IMR-90 (cell line): ENCODE data around the gene ST7. TPM values are rescaled to one million over a fixed set of nuclear protein-coding genes. Genes with fewer than 3 reads are reported as not detected.

Source experiments
- ATAC-seq: fragments of 200-7000 bp; cut with Tn5 transposase; 2 replicates; pipeline ENCODE4 v1.9.1; 2020; ENCODE audit warnings: low read depth, mild to moderate bottlenecking, moderate library complexity
- BruUV-seq: library from RNA; stranded (reverse); fragments of 400-500 nt; replicated peaks from 2 replicates; lab custom pipeline; 2021; lab: Mats Ljungman, UMichigan
- CTCF ChIA-PET: fragments of 300-600 bp; formaldehyde crosslinking; extraction: SDS; loops from one replicate; lab custom pipeline; 2021; ENCODE audit warnings: antibody characterized with exemption; lab: Yijun Ruan, JAX
- POLR2A ChIA-PET: fragments of 300-600 bp; sonication (Branson Sonifier 250); formaldehyde crosslinking; loops from one replicate; lab custom pipeline; 2022; ENCODE audit warnings: antibody characterized with exemption; ENCODE audit not compliant: unreplicated experiment; lab: Charles Lee
- DNase-seq: peaks from one replicate; pipeline ENCODE4 v3.0.0; 2013
- H2AFZ ChIP-seq: replicated peaks from 2 replicates; pipeline ENCODE3; 2013; ENCODE audit warnings: low read length, mild to moderate bottlenecking; ENCODE audit not compliant: poor library complexity
- H2AK5ac ChIP-seq: 2 replicates; pipeline ENCODE4 v1.6.1; 2013; ENCODE audit warnings: low read depth, low read length, inconsistent platforms
- H2AK9ac ChIP-seq: replicated peaks from 2 replicates; pipeline ENCODE3; 2013; ENCODE audit warnings: mild to moderate bottlenecking, low read depth, low read length, moderate library complexity; ENCODE audit not compliant: poor library complexity
- H2BK120ac ChIP-seq: 2 replicates; pipeline ENCODE4 v1.6.1; 2013; ENCODE audit warnings: low read depth, low read length, inconsistent platforms
- H2BK15ac ChIP-seq: 3 replicates; pipeline ENCODE4 v1.6.1; 2013; ENCODE audit warnings: low read depth, low read length, inconsistent platforms
- H2BK20ac ChIP-seq: 2 replicates; pipeline ENCODE4 v1.6.1; 2013; ENCODE audit warnings: low read depth, mild to moderate bottlenecking, inconsistent platforms, low read length, moderate library complexity
- H2BK5ac ChIP-seq: 2 replicates; pipeline ENCODE4 v1.6.1; 2013; ENCODE audit warnings: mild to moderate bottlenecking, low read depth, low read length, inconsistent platforms; ENCODE audit not compliant: poor library complexity, severe bottlenecking
- H3K14ac ChIP-seq: replicated peaks from 2 replicates; pipeline ENCODE4 v1.6.1; 2013; ENCODE audit warnings: low read depth, low read length, inconsistent platforms
- H3K18ac ChIP-seq: 2 replicates; pipeline ENCODE4 v1.6.1; 2013; ENCODE audit warnings: low read depth, low read length, control low read depth
- H3K23ac ChIP-seq: 2 replicates; pipeline ENCODE4 v1.6.1; 2013; ENCODE audit warnings: low read depth, low read length, inconsistent platforms
- H3K27ac ChIP-seq: 2 replicates; pipeline ENCODE4 v1.5.1; 2013; ENCODE audit warnings: mild to moderate bottlenecking, control low read depth, low read length; ENCODE audit not compliant: insufficient read depth
- H3K27me3 ChIP-seq: 2 replicates; pipeline ENCODE4 v1.6.1; 2013; ENCODE audit warnings: low read length; ENCODE audit not compliant: control insufficient read depth, insufficient read depth
- H3K36me3 ChIP-seq: 2 replicates; pipeline ENCODE4 v1.6.1; 2013; ENCODE audit warnings: low read length, mixed read lengths; ENCODE audit not compliant: control insufficient read depth, insufficient read depth
- H3K4ac ChIP-seq: 2 replicates; pipeline ENCODE4 v1.6.1; 2013; ENCODE audit warnings: low read depth, low read length, inconsistent platforms
- H3K4me1 ChIP-seq: 2 replicates; pipeline ENCODE4 v1.6.1; 2013; ENCODE audit warnings: low read length, mixed read lengths; ENCODE audit not compliant: control insufficient read depth, insufficient read depth
- H3K4me2 ChIP-seq: 2 replicates; pipeline ENCODE4 v1.6.1; 2013; ENCODE audit warnings: low read depth, mild to moderate bottlenecking, control low read depth, low read length, moderate library complexity
- H3K4me3 ChIP-seq: 2 replicates; pipeline ENCODE4 v1.5.1; 2013; ENCODE audit warnings: low read depth, mild to moderate bottlenecking, control low read depth, low read length, moderate library complexity; ENCODE audit not compliant: insufficient read depth
- H3K56ac ChIP-seq: 2 replicates; pipeline ENCODE4 v1.6.1; 2013; ENCODE audit warnings: low read length, inconsistent platforms; ENCODE audit not compliant: insufficient read depth; ENCODE audit errors: extremely low read depth
- H3K79me1 ChIP-seq, 2 experiments: 2 replicates each; pipeline ENCODE4 v1.6.1; 2013; ENCODE audit warnings: low read length in 2 of 2, inconsistent platforms in 1 of 2, low read depth in 1 of 2
- H3K9ac ChIP-seq: 2 replicates; pipeline ENCODE4 v1.6.1; 2013; ENCODE audit warnings: low read depth, low read length, control low read depth
- H3K9me1 ChIP-seq: 2 replicates; pipeline ENCODE4 v1.6.1; 2013; ENCODE audit warnings: low read length, inconsistent platforms; ENCODE audit not compliant: insufficient read depth
- H3K9me3 ChIP-seq: 2 replicates; pipeline ENCODE4 v1.6.1; 2013; ENCODE audit warnings: low read length; ENCODE audit not compliant: control insufficient read depth, insufficient read depth
- H4K20me1 ChIP-seq: 2 replicates; pipeline ENCODE4 v1.6.1; 2013; ENCODE audit warnings: low read length, inconsistent platforms; ENCODE audit not compliant: insufficient read depth
- H4K5ac ChIP-seq: 2 replicates; pipeline ENCODE4 v1.6.1; 2013; ENCODE audit warnings: mild to moderate bottlenecking, low read depth, low read length, control low read depth
- H4K8ac ChIP-seq, 2 experiments: 2 replicates each; pipeline ENCODE4 v1.6.1; 2013; ENCODE audit warnings: low read depth in 2 of 2, low read length in 2 of 2, control low read depth in 1 of 2, inconsistent platforms in 1 of 2
- H4K91ac ChIP-seq: 2 replicates; pipeline ENCODE4 v1.6.1; 2013; ENCODE audit warnings: low read depth, low read length, inconsistent platforms; ENCODE audit not compliant: insufficient read depth
- BHLHE40 ChIP-seq: fragments of 150-350 bp; IDR thresholded peaks from 2 replicates; pipeline ENCODE4 v1.6.1; 2016; ENCODE audit warnings: mild to moderate bottlenecking, low read depth, low read length
- CEBPB ChIP-seq: IDR thresholded peaks from 2 replicates; pipeline ENCODE4 v1.6.1; 2012; ENCODE audit warnings: low read depth, low read length, improper control_type of control experiment
- CHD1 ChIP-seq: IDR thresholded peaks from 2 replicates; pipeline ENCODE4 v1.6.1; 2012; ENCODE audit warnings: low read depth, low read length, improper control_type of control experiment
- FOS ChIP-seq: fragments of 150-350 bp; IDR thresholded peaks from 2 replicates; pipeline ENCODE4 v1.6.1; 2016; ENCODE audit warnings: low read depth, low read length
- MAFK ChIP-seq: IDR thresholded peaks from 2 replicates; pipeline ENCODE4 v1.6.1; 2012; ENCODE audit warnings: low read depth, low read length, improper control_type of control experiment
- MAZ ChIP-seq: IDR thresholded peaks from 2 replicates; pipeline ENCODE4 v1.6.1; 2012; ENCODE audit warnings: low read depth, mild to moderate bottlenecking, low read length, improper control_type of control experiment, moderate library complexity, borderline replicate concordance
- MXI1 ChIP-seq: IDR thresholded peaks from 2 replicates; pipeline ENCODE4 v1.6.1; 2012; ENCODE audit warnings: low read depth, mild to moderate bottlenecking, low read length, moderate library complexity, borderline replicate concordance
- NFE2L2 ChIP-seq: fragments of 150-350 bp; IDR thresholded peaks from 2 replicates; pipeline ENCODE4 v1.6.1; 2016; ENCODE audit warnings: low read depth, mild to moderate bottlenecking, low read length
- POLR2A ChIP-seq: IDR thresholded peaks from 2 replicates; pipeline ENCODE4 v1.6.1; 2012; ENCODE audit warnings: mild to moderate bottlenecking, low read depth, low read length
- RAD21 ChIP-seq: IDR thresholded peaks from 2 replicates; pipeline ENCODE4 v1.6.1; 2012; ENCODE audit warnings: low read length, improper control_type of control experiment
- RCOR1 ChIP-seq: IDR thresholded peaks from 2 replicates; pipeline ENCODE4 v1.6.1; 2012; ENCODE audit warnings: mild to moderate bottlenecking, low read length, improper control_type of control experiment; ENCODE audit not compliant: insufficient replicate concordance
- RFX5 ChIP-seq: IDR thresholded peaks from 2 replicates; pipeline ENCODE4 v1.8.0; 2012; ENCODE audit warnings: low read depth, mild to moderate bottlenecking, low read length, moderate library complexity
- SMC3 ChIP-seq: fragments of 150-350 bp; IDR thresholded peaks from 2 replicates; pipeline ENCODE4 v1.6.1; 2016; ENCODE audit warnings: low read depth, mild to moderate bottlenecking, antibody characterized with exemption, low read length, moderate library complexity
- WGBS, 2 experiments: methylation state at CpG; one replicate each; pipeline versions ENCODE4 v1.1.5 to v1.1.7; 2013; ENCODE audit warnings: missing lambda C conversion rate in 2 of 2; ENCODE audit not compliant: insufficient read length in 1 of 2; ENCODE audit errors: extremely low coverage in 2 of 2; 5-methylcytosine and 5-hydroxymethylcytosine counted together
- dilution Hi-C: fragments of 300-500 bp; cut with HindIII; formaldehyde crosslinking; loops from one replicate; pipeline ENCODE4 v1.14.3; 2018; ENCODE audit warnings: low sequenced_read_pairs; ENCODE audit not compliant: unreplicated experiment
- in situ Hi-C: fragments of 300-500 bp; cut with MboI; formaldehyde crosslinking; loops from 3 replicates; pipeline ENCODE4 v1.14.3; 2019; ENCODE audit warnings: low sequenced_read_pairs, inconsistent platforms, mixed read lengths
- intact Hi-C: fragments of 100-400 bp; cut with micrococcal nuclease; formaldehyde crosslinking; loops from 2 replicates; pipeline ENCODE4 v1.10.0; 2022
- polyA plus RNA-seq, 3 experiments: library from polyadenylated mRNA; depleted of rRNA; stranded (reverse); fragments of >200 nt; gene quantifications; 2 replicates each; pipeline ENCODE4 v1.2.3, GENCODE V29; 2012; ENCODE audit warnings: low replicate concordance in 1 of 3
- total RNA-seq: library from RNA; depleted of rRNA; stranded (reverse); fragments of >200 nt; gene quantifications from 2 replicates; pipeline ENCODE4 v1.2.3, GENCODE V29; 2012
- TF ChIP-seq, protein P1 (sequence below): fragments of 150-350 bp; IDR thresholded peaks from 2 replicates; pipeline ENCODE4 v1.6.1; 2016; ENCODE audit warnings: low read depth, mild to moderate bottlenecking, low read length, moderate library complexity, borderline replicate concordance
- TF ChIP-seq, protein P2 (sequence below): conservative IDR thresholded peaks from 2 replicates; pipeline ENCODE4 v1.5.1; 2012; ENCODE audit warnings: mild to moderate bottlenecking, low read depth, low read length, improper control_type of control experiment
- TF ChIP-seq, protein P3 (sequence below): fragments of 150-350 bp; IDR thresholded peaks from 2 replicates; pipeline ENCODE4 v1.6.1; 2017; ENCODE audit warnings: mild to moderate bottlenecking, antibody characterized with exemption, low read length, low read depth

The ST7 gene
- total and polyA plus RNA-seq, 2 of the 4 experiments (the other 2 are of a cell fraction), result 18.6 to 26.0 TPM

DNA sequence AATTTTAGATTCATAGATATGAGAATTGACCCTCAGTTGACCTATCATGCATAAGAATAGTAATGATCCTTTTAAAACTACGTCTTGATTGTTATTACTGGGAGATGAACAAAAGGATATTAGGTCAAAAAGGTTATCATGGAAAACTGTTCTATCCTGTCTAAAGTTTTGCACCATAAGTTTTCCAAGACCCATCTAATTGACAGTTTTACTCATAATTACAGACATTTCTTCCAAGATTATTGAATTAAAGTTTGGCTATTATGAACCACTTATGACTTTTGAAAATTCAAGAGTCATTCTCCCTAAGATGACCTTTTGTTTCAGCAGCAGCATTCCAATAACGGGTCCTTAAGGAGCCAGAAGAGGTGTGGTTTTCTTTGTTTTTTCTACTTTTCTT is 225.3 kb downstream of the ST7 start:
- Histone ChIP-seq H2BK20ac (no peak overlapping the region), H3K14ac (no peak overlapping the region), H3K4ac (no peak overlapping the region), H3K27ac (no peak overlapping the region), H3K79me1 (no peaks in the 10 kb centered on the region), H2AK9ac (no peak overlapping the region), H3K4me1 (no peaks in the 10 kb centered on the region), H3K18ac (no peak overlapping the region), H3K36me3 (peaks cover 2% of the 10 kb centered on the region; the same call in 1 of the 2 replicates), H4K8ac (no peak overlapping the region), H3K23ac (no peak overlapping the region), H3K4me3 (no peak overlapping the region), H2BK15ac (no peak overlapping the region), H3K56ac (no peak overlapping the region), H4K20me1 (no peaks in the 10 kb centered on the region), H3K4me2 (no peak overlapping the region), H4K91ac (no peak overlapping the region), H3K9me1 (peaks cover 2% of the 10 kb centered on the region; the same call in 1 of the 2 replicates), H2BK120ac (no peak overlapping the region), H3K9ac (no peak overlapping the region), H4K5ac (no peak overlapping the region), H2AK5ac (no peak overlapping the region), H2BK5ac (no peak overlapping the region), H3K27me3 (no peaks in the 10 kb centered on the region), H3K9me3 (no peaks in the 10 kb centered on the region), H2AFZ (no peak overlapping the region)
- ChIA-PET POLR2A (no interaction called here), CTCF (interaction anchor here (1.0 kb wide), 1 partner anchor 15 kb away, joined by 3 read pairs; no protein-coding TSS in a partner anchor)
- DNase-seq, result no peak
- intact Hi-C loops, result no loop called here
- WGBS, 2 experiments, result no CpG with 5 or more reads among the region's 2 CpGs
- dilution Hi-C loops, result no loop called here
- ATAC-seq, result no peak
- in situ Hi-C loops, result no loop called here
- BruUV-seq, result no TSS peak
- TF ChIP-seq MAZ, result no peak
- TF ChIP-seq RAD21, result no peak
- no peak for TF ChIP-seq POLR2A
- no peak for TF ChIP-seq RCOR1
- no peak for TF ChIP-seq RFX5
- TF ChIP-seq, protein P1, sequence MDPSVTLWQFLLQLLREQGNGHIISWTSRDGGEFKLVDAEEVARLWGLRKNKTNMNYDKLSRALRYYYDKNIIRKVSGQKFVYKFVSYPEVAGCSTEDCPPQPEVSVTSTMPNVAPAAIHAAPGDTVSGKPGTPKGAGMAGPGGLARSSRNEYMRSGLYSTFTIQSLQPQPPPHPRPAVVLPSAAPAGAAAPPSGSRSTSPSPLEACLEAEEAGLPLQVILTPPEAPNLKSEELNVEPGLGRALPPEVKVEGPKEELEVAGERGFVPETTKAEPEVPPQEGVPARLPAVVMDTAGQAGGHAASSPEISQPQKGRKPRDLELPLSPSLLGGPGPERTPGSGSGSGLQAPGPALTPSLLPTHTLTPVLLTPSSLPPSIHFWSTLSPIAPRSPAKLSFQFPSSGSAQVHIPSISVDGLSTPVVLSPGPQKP, result no peak
- no peak for TF ChIP-seq MXI1
- TF ChIP-seq, protein P2, sequence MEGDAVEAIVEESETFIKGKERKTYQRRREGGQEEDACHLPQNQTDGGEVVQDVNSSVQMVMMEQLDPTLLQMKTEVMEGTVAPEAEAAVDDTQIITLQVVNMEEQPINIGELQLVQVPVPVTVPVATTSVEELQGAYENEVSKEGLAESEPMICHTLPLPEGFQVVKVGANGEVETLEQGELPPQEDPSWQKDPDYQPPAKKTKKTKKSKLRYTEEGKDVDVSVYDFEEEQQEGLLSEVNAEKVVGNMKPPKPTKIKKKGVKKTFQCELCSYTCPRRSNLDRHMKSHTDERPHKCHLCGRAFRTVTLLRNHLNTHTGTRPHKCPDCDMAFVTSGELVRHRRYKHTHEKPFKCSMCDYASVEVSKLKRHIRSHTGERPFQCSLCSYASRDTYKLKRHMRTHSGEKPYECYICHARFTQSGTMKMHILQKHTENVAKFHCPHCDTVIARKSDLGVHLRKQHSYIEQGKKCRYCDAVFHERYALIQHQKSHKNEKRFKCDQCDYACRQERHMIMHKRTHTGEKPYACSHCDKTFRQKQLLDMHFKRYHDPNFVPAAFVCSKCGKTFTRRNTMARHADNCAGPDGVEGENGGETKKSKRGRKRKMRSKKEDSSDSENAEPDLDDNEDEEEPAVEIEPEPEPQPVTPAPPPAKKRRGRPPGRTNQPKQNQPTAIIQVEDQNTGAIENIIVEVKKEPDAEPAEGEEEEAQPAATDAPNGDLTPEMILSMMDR, result no peak
- no peak for TF ChIP-seq FOS
- TF ChIP-seq BHLHE40, result no peak
- no peak for TF ChIP-seq CEBPB
- TF ChIP-seq NFE2L2, result no peak
- TF ChIP-seq MAFK, result no peak
- TF ChIP-seq SMC3, result no peak
- TF ChIP-seq, protein P3, sequence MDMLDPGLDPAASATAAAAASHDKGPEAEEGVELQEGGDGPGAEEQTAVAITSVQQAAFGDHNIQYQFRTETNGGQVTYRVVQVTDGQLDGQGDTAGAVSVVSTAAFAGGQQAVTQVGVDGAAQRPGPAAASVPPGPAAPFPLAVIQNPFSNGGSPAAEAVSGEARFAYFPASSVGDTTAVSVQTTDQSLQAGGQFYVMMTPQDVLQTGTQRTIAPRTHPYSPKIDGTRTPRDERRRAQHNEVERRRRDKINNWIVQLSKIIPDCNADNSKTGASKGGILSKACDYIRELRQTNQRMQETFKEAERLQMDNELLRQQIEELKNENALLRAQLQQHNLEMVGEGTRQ, result no peak
- TF ChIP-seq CHD1, result no peak
